ENCODE results near the gene SMG5.

GRCh38 chr1:156298852-156299357, 16.3 kb upstream of the SMG5 start, which contains the start of gene VHLL:
- TF ChIP-seq, protein P1, sequence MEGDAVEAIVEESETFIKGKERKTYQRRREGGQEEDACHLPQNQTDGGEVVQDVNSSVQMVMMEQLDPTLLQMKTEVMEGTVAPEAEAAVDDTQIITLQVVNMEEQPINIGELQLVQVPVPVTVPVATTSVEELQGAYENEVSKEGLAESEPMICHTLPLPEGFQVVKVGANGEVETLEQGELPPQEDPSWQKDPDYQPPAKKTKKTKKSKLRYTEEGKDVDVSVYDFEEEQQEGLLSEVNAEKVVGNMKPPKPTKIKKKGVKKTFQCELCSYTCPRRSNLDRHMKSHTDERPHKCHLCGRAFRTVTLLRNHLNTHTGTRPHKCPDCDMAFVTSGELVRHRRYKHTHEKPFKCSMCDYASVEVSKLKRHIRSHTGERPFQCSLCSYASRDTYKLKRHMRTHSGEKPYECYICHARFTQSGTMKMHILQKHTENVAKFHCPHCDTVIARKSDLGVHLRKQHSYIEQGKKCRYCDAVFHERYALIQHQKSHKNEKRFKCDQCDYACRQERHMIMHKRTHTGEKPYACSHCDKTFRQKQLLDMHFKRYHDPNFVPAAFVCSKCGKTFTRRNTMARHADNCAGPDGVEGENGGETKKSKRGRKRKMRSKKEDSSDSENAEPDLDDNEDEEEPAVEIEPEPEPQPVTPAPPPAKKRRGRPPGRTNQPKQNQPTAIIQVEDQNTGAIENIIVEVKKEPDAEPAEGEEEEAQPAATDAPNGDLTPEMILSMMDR (conservative IDR thresholded peaks at IDR 0.05; ENCODE audit: low read depth, low read length), result no peak
- TF ChIP-seq EZH2phosphoT487 (IDR thresholded peaks at IDR 0.05; ENCODE audit: borderline replicate concordance, low read length) (no peak), EZH2 (IDR thresholded peaks at IDR 0.05; ENCODE audit: low read length, unreplicated experiment) (no peak)
